ENCODE measurements around the gene UTP15.

Gene UTP15, protein sequence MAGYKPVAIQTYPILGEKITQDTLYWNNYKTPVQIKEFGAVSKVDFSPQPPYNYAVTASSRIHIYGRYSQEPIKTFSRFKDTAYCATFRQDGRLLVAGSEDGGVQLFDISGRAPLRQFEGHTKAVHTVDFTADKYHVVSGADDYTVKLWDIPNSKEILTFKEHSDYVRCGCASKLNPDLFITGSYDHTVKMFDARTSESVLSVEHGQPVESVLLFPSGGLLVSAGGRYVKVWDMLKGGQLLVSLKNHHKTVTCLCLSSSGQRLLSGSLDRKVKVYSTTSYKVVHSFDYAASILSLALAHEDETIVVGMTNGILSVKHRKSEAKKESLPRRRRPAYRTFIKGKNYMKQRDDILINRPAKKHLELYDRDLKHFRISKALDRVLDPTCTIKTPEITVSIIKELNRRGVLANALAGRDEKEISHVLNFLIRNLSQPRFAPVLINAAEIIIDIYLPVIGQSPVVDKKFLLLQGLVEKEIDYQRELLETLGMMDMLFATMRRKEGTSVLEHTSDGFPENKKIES

DNA sequence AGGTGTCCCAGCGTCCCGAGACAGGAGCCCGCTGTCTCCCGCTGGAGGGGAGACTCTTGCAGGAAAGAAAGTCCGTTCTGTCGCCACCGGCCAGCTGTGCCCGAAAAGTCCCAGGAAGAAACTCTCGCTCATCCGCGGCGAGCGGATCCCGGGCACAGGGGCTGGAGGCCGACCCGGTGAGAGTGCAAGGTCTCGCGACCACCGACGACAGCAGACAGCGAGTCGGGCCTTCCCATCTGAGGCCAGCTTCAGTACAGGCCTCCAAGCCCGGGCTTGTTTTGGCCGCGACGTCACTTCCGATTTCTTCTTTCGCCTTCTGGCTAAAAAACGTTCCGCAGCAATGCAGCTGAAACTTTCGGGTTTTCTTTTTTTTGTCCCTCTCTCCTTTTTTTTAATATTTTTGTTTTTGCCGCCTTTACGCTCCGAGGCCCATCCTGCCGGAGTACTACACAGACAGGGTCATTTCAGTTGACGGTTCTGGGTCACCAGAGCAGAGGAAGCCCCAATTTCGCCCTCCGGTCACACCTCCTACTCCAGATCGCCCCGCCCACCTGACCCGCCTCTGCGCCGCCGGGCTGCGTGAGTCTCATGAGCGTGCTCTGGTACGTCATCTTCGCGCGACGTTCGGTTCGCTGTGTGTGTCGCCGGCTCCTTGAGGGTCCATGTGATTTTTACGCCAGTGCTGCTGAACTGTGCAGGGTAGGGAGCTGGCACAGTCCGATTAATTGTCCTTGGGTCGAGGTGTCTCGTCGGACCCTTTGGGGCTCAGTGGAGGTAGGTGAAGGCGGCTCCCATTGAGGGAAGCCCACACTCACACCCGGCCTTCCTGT is at the start of gene UTP15, which contains the start of gene ANKRA2:
TSS of gene UTP15 (plus strand) at position 605 of the 830 bp plus-strand sequence. CDS start 1,602 bp downstream, outside the sequence.
TSS of gene ANKRA2 (minus strand) at position 501 of the 830 bp plus-strand sequence. CDS start 2,758 bp downstream, outside the sequence.
- H3K4me1 ChIP-seq (ENCODE audit: insufficient read depth, low read length): peaks cover 23% of the 10 kb centered on the region
- H2AFZ ChIP-seq (ENCODE audit: low read depth, low read length): peak within 1 kb of the TSS; percentile 88
- H3K4me3 ChIP-seq (ENCODE audit: low read length): peak within 1 kb of the TSS; percentile 91
- H3K36me3 ChIP-seq (ENCODE audit: insufficient read depth, low read length): peaks cover 21% of the 10 kb centered on the region
- H3K9me3 ChIP-seq (ENCODE audit: low read length): no peaks in the 10 kb centered on the region
- H3K27me3 ChIP-seq (ENCODE audit: insufficient read depth, low read length): no peaks in the 10 kb centered on the region

DNA sequence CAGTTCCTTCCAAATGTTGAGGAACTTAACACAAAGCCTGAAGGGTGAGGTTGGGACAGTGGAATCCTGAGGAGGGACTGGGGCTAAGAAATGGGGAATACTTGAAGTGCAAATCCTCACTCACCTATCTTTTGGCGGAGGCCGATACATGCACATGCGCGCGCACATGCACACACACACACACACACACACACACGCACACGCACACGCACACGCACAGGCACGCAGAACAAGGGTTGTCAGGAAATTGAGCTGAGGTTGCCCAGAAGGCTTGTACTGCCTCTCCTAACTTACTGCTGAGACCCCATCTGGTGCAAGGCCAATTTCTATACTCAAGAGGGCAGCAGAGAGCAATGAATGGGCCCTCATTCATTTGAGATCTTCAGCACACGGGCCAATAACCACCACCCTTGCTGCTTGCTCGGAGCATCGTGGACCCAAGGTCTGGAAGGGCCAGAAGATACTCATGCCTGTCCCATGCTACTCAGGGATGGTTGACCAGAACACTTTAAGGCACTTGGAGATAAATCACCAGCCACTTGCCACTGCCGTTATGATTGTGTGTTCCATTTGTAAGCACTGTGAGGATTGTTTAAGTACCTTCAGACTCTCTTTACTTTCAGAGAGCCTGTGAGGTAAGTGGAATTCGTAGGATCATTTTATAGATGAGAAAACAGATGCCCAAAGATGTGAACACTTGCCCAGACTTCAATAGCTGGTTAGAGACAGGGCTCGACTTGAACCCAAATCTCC is 45.8 kb upstream of the UTP15 start:
- Histone ChIP-seq H3K27me3 (ENCODE audit: insufficient read depth, low read length) (no peaks in the 10 kb centered on the region), H3K9me3 (ENCODE audit: low read length) (no peaks in the 10 kb centered on the region), H3K4me3 (ENCODE audit: low read length) (no peak overlapping the region), H3K4me1 (ENCODE audit: insufficient read depth, low read length) (no peaks in the 10 kb centered on the region), H3K36me3 (ENCODE audit: insufficient read depth, low read length) (no peaks in the 10 kb centered on the region), H2AFZ (ENCODE audit: low read depth, low read length) (no peak overlapping the region)

DNA sequence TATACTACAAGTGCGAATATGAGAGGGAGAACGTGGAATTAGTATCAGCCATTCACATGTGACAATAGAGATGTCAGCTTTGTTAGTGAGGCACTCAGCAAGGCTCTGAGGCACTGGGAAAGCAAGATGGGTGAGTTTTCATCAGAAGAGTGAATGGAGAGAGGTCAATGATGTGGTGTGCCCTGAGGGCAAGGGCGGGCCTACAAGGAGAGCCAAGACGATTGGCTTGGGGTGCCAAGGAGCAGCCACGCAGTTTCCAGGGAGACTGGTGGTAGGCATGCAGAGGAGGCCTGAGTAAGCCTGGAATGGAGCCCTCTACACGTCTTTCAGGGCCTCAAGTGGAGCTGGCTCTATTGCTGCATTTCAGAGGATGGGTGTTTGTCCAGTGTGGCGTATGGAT is 42.6 kb upstream of the UTP15 start:
- H3K4me3 ChIP-seq (ENCODE audit: low read length): no peak overlapping the region
- H2AFZ ChIP-seq (ENCODE audit: low read depth, low read length): no peak overlapping the region
- H3K4me1 ChIP-seq (ENCODE audit: insufficient read depth, low read length): no peaks in the 10 kb centered on the region
- H3K9me3 ChIP-seq (ENCODE audit: low read length): no peaks in the 10 kb centered on the region
- no peaks in the 10 kb centered on the region for H3K36me3 ChIP-seq (ENCODE audit: insufficient read depth, low read length)
- peaks cover 9% of the 10 kb centered on the region for H3K27me3 ChIP-seq (ENCODE audit: insufficient read depth, low read length)

DNA sequence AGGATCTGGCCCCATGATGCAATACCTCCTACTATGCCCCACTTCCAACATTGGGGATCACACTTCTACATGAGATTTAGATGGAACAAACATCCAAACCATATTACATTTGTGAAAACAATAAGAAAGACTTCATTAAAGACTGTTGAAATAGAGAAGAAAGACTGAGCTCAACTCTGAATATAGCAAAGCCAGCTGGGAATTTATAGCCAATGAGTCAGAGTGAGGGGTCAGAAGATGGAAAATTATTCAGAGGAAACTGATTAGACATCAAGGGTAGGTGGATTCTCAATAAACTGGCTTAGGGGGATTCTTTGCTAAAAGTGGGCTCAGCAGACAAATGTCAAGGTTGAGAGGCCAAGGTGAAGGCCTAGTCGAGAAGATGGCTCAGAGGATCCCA is 41.7 kb upstream of the UTP15 start:
- Histone ChIP-seq H3K36me3 (ENCODE audit: insufficient read depth, low read length) (no peaks in the 10 kb centered on the region), H3K27me3 (ENCODE audit: insufficient read depth, low read length) (peaks cover 13% of the 10 kb centered on the region), H3K4me3 (ENCODE audit: low read length) (no peak overlapping the region), H3K4me1 (ENCODE audit: insufficient read depth, low read length) (no peaks in the 10 kb centered on the region), H2AFZ (ENCODE audit: low read depth, low read length) (no peak overlapping the region), H3K9me3 (ENCODE audit: low read length) (no peaks in the 10 kb centered on the region)

DNA sequence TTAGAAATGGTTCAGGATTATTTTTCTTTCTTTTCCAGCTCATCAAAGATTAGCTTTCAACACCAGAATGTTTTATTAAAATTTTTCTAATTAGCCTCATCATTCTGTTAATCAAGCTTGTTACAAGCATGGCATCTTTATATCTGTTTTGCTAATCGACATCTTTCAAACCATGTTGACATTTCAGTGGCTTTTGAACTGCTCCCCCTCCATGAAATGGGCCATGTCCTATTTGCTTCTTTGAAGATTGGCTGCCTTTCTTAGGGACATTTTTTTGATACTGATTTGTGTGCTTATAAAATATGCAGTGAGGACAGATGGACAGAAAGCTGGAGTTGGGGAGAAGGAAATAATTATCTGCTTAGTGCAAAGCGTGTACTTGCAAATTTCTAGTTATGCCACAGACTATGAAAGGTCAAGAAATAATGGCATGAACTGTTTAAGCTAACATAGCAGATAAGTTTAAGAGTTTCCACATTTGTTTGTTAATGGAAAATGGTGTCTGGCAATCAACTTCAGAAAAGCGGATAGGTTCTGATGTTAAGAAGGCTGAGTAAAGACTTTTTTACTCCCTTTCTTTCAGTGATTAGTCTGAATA is 39.8 kb upstream of the UTP15 start:
- Histone ChIP-seq H3K27me3 (ENCODE audit: insufficient read depth, low read length) (peaks cover 21% of the 10 kb centered on the region), H3K9me3 (ENCODE audit: low read length) (no peaks in the 10 kb centered on the region), H3K4me1 (ENCODE audit: insufficient read depth, low read length) (no peaks in the 10 kb centered on the region), H3K36me3 (ENCODE audit: insufficient read depth, low read length) (no peaks in the 10 kb centered on the region), H3K4me3 (ENCODE audit: low read length) (no peak overlapping the region), H2AFZ (ENCODE audit: low read depth, low read length) (no peak overlapping the region)

DNA sequence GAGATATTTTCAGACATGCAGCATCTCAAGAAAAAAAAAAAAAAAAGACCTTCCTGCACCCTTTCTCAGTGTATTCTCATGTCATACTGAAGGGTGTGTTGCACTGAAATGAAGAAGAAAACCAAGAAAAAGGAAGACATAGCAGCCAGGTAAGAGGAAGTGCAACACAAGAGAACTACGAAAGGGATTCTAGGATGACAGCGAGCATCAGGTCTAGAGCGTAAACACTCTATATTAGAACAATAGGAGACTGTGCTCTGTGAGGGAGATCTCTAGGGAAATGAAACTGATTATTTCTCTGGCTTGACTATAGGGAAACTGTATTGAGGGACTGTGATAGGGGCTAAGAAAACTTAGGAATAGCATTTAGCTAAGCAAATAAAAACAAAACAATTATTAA is 37.3 kb upstream of the UTP15 start:
- no peaks in the 10 kb centered on the region for H3K36me3 ChIP-seq (ENCODE audit: insufficient read depth, low read length)
- no peaks in the 10 kb centered on the region for H3K4me1 ChIP-seq (ENCODE audit: insufficient read depth, low read length)
- H3K27me3 ChIP-seq (ENCODE audit: insufficient read depth, low read length): peaks cover 21% of the 10 kb centered on the region
- no peak overlapping the region for H3K4me3 ChIP-seq (ENCODE audit: low read length)
- H2AFZ ChIP-seq (ENCODE audit: low read depth, low read length): no peak overlapping the region
- H3K9me3 ChIP-seq (ENCODE audit: low read length): peaks cover 4% of the 10 kb centered on the region

DNA sequence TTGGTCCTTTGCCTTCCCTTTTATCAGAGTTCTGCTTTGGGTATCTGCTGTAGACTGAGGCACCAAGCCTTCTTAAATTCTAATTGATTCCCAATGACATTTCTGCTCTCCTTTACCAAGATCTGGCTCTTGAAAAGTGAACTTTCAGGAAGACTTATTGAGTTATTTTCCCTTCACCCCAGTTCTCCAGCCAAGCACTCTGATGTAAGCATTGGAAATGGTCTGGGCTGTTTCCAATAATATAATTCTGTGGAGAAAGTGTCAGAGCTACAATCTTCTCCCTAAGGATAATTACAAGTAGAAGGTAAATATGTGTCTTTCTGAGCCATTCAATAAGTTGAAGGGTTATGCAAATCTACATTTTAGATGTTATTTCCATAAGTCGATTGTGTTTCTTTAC is 36.5 kb upstream of the UTP15 start:
- peaks cover 21% of the 10 kb centered on the region for H3K27me3 ChIP-seq (ENCODE audit: insufficient read depth, low read length)
- no peak overlapping the region for H2AFZ ChIP-seq (ENCODE audit: low read depth, low read length)
- H3K4me1 ChIP-seq (ENCODE audit: insufficient read depth, low read length): no peaks in the 10 kb centered on the region
- peaks cover 4% of the 10 kb centered on the region for H3K9me3 ChIP-seq (ENCODE audit: low read length)
- H3K36me3 ChIP-seq (ENCODE audit: insufficient read depth, low read length): no peaks in the 10 kb centered on the region
- H3K4me3 ChIP-seq (ENCODE audit: low read length): no peak overlapping the region

DNA sequence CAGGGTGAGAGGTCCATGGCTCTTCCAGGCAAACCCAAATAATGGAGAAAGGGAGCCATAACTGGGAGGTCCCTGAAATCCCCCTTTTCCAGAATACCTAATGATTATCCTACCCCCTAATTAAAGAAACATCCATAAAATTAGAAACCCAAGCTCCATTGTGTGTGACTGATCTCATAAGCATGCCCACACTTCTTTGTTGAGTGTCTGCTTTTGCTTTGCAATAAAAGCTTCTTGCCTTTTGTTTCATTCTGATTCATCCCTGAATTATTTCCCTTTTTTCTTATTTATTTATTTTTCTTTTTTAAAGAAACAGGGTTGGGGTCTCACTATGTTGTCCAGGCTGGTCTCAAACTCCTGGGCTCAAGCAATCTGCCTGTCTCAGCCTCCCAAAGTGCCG is 34.2 kb upstream of the UTP15 start:
- Histone ChIP-seq H3K4me1 (ENCODE audit: insufficient read depth, low read length) (no peaks in the 10 kb centered on the region), H3K9me3 (ENCODE audit: low read length) (peaks cover 4% of the 10 kb centered on the region), H3K36me3 (ENCODE audit: insufficient read depth, low read length) (no peaks in the 10 kb centered on the region), H2AFZ (ENCODE audit: low read depth, low read length) (no peak overlapping the region), H3K4me3 (ENCODE audit: low read length) (no peak overlapping the region), H3K27me3 (ENCODE audit: insufficient read depth, low read length) (peaks cover 15% of the 10 kb centered on the region)

DNA sequence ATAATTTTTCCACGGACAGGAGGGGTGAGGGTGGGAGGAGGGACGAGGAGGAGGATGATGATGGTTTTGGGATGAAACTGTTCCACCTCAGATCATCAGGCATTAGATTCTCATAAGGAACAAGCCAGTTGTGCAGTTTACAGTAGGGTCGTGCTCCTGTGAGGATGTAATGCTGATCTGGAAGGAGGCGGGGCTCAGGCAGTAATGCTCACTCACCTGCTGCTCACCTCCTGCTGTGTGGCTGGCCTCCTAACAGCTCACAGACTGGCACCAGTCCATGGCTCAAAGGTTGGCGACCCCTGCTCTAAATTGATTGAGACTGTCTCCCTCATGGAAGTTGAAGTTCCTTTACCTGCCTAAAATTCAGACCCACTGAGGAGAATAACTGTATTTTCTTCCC is 33.3 kb upstream of the UTP15 start:
- no peak overlapping the region for H2AFZ ChIP-seq (ENCODE audit: low read depth, low read length)
- H3K27me3 ChIP-seq (ENCODE audit: insufficient read depth, low read length): peaks cover 12% of the 10 kb centered on the region
- no peak overlapping the region for H3K4me3 ChIP-seq (ENCODE audit: low read length)
- H3K36me3 ChIP-seq (ENCODE audit: insufficient read depth, low read length): no peaks in the 10 kb centered on the region
- H3K9me3 ChIP-seq (ENCODE audit: low read length): peaks cover 4% of the 10 kb centered on the region
- H3K4me1 ChIP-seq (ENCODE audit: insufficient read depth, low read length): no peaks in the 10 kb centered on the region

DNA sequence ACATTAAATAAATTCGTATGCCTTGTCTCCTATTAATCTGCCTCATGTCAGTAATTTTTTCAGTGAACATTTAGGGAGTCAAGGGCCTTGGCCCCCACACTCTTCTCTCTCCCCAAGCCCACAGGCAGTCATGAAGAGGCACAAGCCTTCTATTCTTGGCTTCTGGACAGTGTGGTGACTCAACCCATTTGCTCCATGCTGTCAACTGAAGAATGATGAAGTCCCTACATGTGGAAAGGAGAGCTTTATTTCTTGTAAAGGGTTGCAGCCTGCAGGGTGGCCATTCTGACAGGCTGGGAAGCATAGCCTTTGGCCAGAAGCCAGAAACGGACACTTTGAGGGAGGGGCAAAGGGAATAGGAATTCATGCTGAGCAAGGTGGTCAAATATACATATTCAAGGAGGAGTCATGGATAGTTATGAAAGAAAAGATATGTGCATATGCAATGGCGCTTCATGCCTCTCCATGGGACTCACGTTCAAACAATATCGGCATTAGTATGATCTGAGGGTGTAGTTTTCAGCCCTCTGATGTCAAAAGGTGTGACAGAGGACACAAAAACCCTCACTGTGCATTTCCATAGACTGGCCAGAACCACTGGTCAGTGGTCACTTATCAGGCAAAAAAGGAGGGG is 31.4 kb upstream of the UTP15 start:
- no peaks in the 10 kb centered on the region for H3K4me1 ChIP-seq (ENCODE audit: insufficient read depth, low read length)
- H2AFZ ChIP-seq (ENCODE audit: low read depth, low read length): no peak overlapping the region
- H3K9me3 ChIP-seq (ENCODE audit: low read length): peaks cover 4% of the 10 kb centered on the region
- peaks cover 5% of the 10 kb centered on the region for H3K27me3 ChIP-seq (ENCODE audit: insufficient read depth, low read length)
- no peak overlapping the region for H3K4me3 ChIP-seq (ENCODE audit: low read length)
- H3K36me3 ChIP-seq (ENCODE audit: insufficient read depth, low read length): no peaks in the 10 kb centered on the region

DNA sequence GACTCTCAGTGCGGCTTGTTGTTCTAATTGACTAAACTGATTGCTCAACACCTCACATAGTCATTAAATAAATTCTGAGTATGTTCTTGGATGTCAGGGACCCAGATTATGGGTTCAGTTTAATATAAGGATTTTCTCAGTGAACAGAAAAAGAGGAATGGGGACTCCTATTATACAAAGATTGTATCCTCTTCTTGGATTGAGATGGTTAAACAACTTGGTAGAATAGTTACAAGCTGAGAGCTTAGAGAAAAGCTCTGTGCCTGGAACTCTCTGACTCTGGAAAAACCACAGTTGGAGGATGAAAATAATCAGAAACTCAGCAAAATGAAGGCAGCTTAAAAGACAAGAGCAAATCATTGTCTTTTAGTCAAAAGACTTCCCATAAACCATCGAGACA is 30.6 kb upstream of the UTP15 start:
- peaks cover under 1% of the 10 kb centered on the region for H3K27me3 ChIP-seq (ENCODE audit: insufficient read depth, low read length)
- H3K36me3 ChIP-seq (ENCODE audit: insufficient read depth, low read length): no peaks in the 10 kb centered on the region
- H3K4me1 ChIP-seq (ENCODE audit: insufficient read depth, low read length): no peaks in the 10 kb centered on the region
- no peak overlapping the region for H3K4me3 ChIP-seq (ENCODE audit: low read length)
- no peak overlapping the region for H2AFZ ChIP-seq (ENCODE audit: low read depth, low read length)
- H3K9me3 ChIP-seq (ENCODE audit: low read length): peaks cover 4% of the 10 kb centered on the region

DNA sequence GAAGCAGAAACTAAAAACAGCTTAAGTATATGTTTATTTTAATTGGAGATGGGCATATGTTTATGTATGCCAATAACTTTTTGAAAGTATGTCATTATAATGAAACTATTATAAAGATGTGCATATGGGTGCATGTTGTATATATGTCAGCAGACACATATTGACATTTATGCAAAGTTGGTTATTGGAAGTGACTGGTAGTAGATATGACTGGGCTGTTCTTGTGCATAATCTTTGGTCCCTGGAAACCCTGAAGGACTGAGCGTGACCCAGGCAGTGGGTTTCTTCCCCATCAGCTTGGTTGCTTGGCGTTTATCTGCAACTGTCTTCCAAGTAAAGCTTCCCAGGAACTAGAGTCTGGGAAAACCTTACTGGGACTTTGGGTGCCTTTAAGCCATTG is 25.8 kb upstream of the UTP15 start:
- H3K27me3 ChIP-seq (ENCODE audit: insufficient read depth, low read length): no peaks in the 10 kb centered on the region
- H3K4me3 ChIP-seq (ENCODE audit: low read length): no peak overlapping the region
- peaks cover 17% of the 10 kb centered on the region for H3K4me1 ChIP-seq (ENCODE audit: insufficient read depth, low read length)

More for the DNA sequence above, 25.8 kb upstream of the UTP15 start:
- H3K36me3 ChIP-seq (ENCODE audit: insufficient read depth, low read length): no peaks in the 10 kb centered on the region
- no peaks in the 10 kb centered on the region for H3K9me3 ChIP-seq (ENCODE audit: low read length)
- no peak overlapping the region for H2AFZ ChIP-seq (ENCODE audit: low read depth, low read length)
